IPS-15b (cell line): ENCODE data around the gene GRIN2A.

ENCODE experiments used
- H3K27me3 ChIP-seq: one replicate; pipeline ENCODE4 v1.6.1; 2013; ENCODE audit warnings: low read length; ENCODE audit not compliant: control insufficient read depth, insufficient read depth
- H3K36me3 ChIP-seq: one replicate; pipeline ENCODE4 v1.6.1; 2013; ENCODE audit warnings: low read length; ENCODE audit not compliant: control insufficient read depth, insufficient read depth
- H3K4me1 ChIP-seq: one replicate; pipeline ENCODE4 v1.6.1; 2013; ENCODE audit warnings: mild to moderate bottlenecking, low read length; ENCODE audit not compliant: control insufficient read depth, insufficient read depth
- H3K4me3 ChIP-seq: one replicate; pipeline ENCODE4 v1.5.1; 2013; ENCODE audit warnings: low read depth, low read length
- H3K9ac ChIP-seq: one replicate; pipeline ENCODE4 v1.6.1; 2013; ENCODE audit warnings: low read depth, mild to moderate bottlenecking, low read length
- H3K9me3 ChIP-seq: one replicate; pipeline ENCODE4 v1.6.1; 2013; ENCODE audit warnings: mild to moderate bottlenecking, low read length; ENCODE audit not compliant: control insufficient read depth, insufficient read depth

GRIN2A gene

DNA sequence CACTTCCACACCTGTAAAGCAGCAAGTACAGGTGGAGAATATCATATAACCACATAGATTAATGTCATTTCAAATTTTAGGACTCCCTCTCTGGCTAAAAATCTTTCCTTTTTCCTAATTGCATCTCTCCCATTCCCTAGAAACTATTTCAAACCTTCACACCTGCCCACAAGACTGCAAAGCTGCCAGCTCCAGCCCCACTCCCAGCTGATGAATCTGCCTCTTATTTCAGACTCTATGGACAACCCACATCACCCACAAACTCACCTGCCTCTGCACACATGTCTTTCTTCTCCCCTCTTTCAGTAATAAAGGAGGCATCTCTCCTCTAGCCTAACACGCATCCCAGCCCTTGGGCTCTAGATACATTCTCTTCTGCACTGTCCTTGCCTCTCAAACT lies 315.1 kb downstream of the GRIN2A start:
- no peaks in the 10 kb centered on the region for H3K27me3 ChIP-seq
- H3K9ac ChIP-seq: no peak overlapping the region
- no peaks in the 10 kb centered on the region for H3K9me3 ChIP-seq
- H3K4me1 ChIP-seq: no peaks in the 10 kb centered on the region
- H3K4me3 ChIP-seq: no peak overlapping the region
- H3K36me3 ChIP-seq: no peaks in the 10 kb centered on the region

DNA sequence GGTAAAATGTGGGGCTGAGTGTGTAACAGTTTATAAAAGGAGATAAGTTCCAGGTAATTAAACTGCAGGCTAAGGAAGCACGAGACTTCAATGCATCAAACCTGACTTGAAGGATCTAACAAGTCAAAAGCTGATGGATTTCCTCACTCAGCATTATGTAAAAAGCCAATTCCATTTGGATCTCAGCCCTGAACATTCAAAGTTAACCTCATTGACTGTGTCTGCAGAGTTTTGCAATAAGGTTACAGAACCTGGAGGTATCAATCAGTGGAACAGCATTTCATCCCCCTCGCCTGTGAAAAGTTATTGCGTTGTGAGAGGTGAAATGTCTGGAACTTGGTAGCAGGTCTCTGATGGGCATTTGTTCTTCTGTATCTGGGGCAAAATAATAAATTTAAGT lies 317.8 kb downstream of the GRIN2A start:
- Histone ChIP-seq H3K9ac (no peak overlapping the region), H3K27me3 (no peaks in the 10 kb centered on the region), H3K9me3 (no peaks in the 10 kb centered on the region), H3K4me1 (no peaks in the 10 kb centered on the region), H3K36me3 (no peaks in the 10 kb centered on the region), H3K4me3 (no peak overlapping the region)

DNA sequence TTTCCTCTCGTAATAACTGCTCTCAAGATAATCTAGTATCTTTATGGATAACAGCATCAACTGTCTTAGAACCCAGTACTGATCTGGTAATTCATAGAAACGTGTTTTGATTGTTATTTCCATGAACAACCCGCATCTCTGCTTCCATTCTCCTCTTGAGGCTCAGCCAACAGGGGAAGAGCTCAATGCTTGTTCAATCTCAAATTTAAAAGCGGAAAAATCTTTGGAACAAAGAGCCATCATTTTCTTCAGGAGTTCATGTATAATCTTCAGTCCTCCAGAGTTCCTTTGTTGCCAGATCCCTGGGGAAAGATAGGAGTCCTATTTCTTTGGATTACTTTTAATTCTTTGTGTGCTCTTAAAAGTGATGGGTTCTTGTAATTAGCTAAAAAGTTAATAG lies 319.9 kb downstream of the GRIN2A start:
- no peaks in the 10 kb centered on the region for H3K27me3 ChIP-seq
- no peaks in the 10 kb centered on the region for H3K36me3 ChIP-seq
- no peak overlapping the region for H3K9ac ChIP-seq
- no peak overlapping the region for H3K4me3 ChIP-seq
- no peaks in the 10 kb centered on the region for H3K4me1 ChIP-seq
- no peaks in the 10 kb centered on the region for H3K9me3 ChIP-seq

DNA sequence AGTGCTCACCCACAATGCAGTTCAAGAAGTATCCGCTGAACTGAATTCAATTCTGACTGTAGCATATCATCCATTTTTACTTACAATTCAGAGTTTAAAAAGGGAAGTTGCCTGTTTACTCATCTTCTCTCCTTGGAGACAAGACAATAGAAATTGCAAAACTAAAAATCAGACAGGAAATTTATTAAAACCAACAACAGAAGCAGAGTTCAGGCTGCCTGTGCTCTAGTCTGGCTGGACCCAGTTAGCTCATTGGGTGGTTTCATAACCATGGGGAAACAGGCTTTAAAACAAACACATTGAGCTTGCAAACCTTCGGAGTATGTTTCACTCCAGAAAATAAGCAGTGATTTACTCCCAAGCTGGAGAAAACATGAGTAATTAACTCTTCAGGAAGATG lies 321.4 kb downstream of the GRIN2A start:
- no peak overlapping the region for H3K4me3 ChIP-seq
- no peaks in the 10 kb centered on the region for H3K36me3 ChIP-seq
- no peaks in the 10 kb centered on the region for H3K27me3 ChIP-seq
- no peaks in the 10 kb centered on the region for H3K4me1 ChIP-seq
- H3K9ac ChIP-seq: no peak overlapping the region
- H3K9me3 ChIP-seq: no peaks in the 10 kb centered on the region

DNA sequence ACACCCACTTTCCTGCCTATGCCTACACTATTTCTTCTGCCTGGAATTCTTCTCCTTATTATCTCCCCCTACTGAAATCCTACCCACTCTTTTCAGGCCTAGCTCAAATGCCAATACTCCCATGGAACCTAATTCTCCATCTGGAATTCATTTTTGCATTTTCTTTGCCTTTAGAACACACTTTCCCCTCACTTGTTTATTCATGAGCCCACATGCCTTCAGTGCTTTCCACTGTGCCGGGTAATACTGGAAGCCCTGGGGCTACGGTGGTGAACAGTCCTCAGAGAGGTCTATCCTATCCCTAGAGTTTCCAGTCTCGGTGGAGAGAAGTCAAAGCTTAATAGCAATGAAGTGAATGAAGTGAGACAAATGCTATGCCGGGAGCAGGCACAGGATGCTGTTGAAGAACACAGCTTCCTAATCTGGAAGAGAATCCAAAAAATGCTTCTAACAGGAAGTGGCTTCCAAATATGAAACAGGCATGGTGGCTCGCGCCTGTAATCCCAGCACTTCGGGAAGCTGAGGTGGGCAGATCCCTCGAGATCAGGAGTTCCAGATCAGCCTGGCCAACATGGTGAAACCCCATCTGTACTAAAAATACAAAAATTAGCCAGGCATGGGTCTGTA lies 322.4 kb downstream of the GRIN2A start:
- no peaks in the 10 kb centered on the region for H3K36me3 ChIP-seq
- no peaks in the 10 kb centered on the region for H3K27me3 ChIP-seq
- H3K9me3 ChIP-seq: no peaks in the 10 kb centered on the region
- H3K9ac ChIP-seq: no peak overlapping the region
- no peaks in the 10 kb centered on the region for H3K4me1 ChIP-seq
- H3K4me3 ChIP-seq: no peak overlapping the region

DNA sequence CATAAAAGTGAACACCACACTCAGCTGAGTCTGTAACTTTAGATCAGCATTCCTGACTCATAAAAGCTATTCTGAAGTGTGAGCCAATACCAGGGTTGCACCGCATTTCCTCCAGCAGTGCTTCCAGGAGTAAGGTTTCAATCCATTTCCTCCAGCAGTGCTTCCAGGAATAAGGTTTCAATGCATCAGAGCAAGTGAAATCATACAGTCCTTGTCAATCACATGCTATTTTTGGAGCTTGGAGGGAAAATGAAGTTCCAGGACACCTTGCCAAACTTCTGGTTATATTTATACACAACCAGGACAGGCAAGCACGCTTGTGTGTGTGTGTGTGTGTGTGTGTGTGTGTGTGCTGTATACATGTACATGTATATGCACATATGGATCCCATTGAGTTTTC lies 327.6 kb downstream of the GRIN2A start:
- no peaks in the 10 kb centered on the region for H3K36me3 ChIP-seq
- H3K9ac ChIP-seq: no peak overlapping the region
- no peaks in the 10 kb centered on the region for H3K4me1 ChIP-seq
- no peaks in the 10 kb centered on the region for H3K27me3 ChIP-seq
- H3K4me3 ChIP-seq: no peak overlapping the region
- no peaks in the 10 kb centered on the region for H3K9me3 ChIP-seq

DNA sequence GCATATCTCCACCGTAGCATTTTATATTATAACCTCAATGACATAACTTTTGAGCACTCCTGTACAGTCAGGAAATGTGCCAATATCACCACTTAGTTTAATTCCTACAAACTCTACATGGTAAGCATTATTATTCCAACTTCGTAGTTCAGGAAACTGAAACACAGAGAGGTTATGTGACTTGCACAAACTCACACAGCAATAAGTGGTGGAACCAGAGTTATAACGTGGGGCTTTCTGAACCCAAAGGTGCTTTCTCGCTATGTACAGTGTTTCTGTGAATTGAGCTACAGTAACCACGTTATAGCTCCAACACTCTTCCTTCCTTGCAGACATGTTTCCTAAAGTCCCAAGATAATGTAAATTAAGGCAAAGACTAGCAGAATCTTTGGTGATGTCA lies 330.2 kb downstream of the GRIN2A start:
- Histone ChIP-seq H3K27me3 (no peaks in the 10 kb centered on the region), H3K9me3 (no peaks in the 10 kb centered on the region), H3K4me1 (no peaks in the 10 kb centered on the region), H3K36me3 (no peaks in the 10 kb centered on the region), H3K4me3 (no peak overlapping the region), H3K9ac (no peak overlapping the region)

DNA sequence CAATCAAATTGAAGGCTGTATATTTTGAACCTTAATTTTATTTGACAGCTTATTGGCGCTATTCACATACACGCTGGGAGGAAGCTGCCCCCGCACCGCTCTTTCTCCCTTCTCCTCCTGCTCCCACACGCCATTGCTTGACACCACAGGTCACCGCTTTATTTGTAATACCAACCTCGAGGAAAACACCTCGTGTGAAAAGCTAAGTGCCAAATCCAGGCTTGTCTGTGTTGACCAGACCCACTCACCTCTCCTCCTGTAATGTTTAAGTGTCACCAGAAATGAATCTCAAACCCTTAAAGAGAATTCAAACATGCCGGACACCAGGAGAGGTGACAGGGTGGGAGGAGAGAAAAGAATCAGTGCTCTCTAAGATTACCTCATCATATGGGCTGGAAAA lies 331.4 kb downstream of the GRIN2A start:
- H3K4me3 ChIP-seq: no peak overlapping the region
- H3K4me1 ChIP-seq: no peaks in the 10 kb centered on the region
- H3K9me3 ChIP-seq: no peaks in the 10 kb centered on the region
- H3K36me3 ChIP-seq: no peaks in the 10 kb centered on the region
- H3K27me3 ChIP-seq: no peaks in the 10 kb centered on the region
- H3K9ac ChIP-seq: no peak overlapping the region

DNA sequence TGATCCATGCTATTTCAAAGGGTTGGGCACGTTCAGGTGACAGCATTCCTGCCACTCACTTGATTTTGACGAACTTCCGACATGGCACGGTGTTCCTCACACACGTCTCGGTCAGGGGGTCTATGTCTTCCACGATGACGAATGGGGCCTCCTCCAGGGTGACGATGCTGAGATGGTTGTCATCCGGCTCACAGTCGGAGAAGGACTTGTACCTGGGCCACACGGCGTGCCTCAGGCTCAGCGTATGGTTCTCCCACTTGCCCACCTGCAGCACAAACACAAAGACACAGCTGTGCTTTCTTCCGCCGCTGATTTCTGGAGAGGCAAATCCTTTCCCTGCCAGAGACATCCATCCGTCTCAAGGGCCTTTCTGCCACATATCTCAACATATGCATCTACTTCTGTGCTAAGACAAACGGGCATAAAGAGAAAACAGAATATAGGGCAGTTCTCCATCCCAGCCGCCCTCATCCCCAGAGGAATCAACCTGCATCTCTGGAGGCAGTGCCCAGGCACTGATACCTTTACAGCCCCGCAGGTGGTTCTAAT lies 332.5 kb downstream of the GRIN2A start:
- Histone ChIP-seq H3K27me3 (no peaks in the 10 kb centered on the region), H3K9ac (no peak overlapping the region), H3K36me3 (no peaks in the 10 kb centered on the region), H3K4me3 (no peak overlapping the region), H3K4me1 (no peaks in the 10 kb centered on the region), H3K9me3 (no peaks in the 10 kb centered on the region)

DNA sequence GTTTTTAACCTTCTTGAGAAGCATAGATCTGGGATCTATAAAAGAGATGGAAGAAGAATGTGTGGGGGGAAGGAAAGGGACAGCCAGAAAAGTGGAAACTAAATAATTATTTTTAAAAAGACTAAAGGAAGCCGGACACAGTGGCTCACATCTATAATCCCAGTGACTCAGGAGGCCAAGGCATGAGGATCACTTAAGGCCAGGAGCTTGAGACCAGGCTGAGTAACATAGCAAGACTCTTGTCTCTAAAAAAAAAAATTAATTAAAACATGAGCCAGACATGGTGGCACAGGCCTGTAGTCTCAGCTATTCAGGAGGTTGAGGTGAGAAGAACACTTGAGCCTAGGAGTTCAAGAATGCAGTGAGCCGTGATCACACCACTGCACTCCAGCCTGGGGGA lies 335.1 kb downstream of the GRIN2A start:
- Histone ChIP-seq H3K9me3 (no peaks in the 10 kb centered on the region), H3K4me1 (no peaks in the 10 kb centered on the region), H3K27me3 (no peaks in the 10 kb centered on the region), H3K4me3 (no peak overlapping the region), H3K36me3 (no peaks in the 10 kb centered on the region), H3K9ac (no peak overlapping the region)

DNA sequence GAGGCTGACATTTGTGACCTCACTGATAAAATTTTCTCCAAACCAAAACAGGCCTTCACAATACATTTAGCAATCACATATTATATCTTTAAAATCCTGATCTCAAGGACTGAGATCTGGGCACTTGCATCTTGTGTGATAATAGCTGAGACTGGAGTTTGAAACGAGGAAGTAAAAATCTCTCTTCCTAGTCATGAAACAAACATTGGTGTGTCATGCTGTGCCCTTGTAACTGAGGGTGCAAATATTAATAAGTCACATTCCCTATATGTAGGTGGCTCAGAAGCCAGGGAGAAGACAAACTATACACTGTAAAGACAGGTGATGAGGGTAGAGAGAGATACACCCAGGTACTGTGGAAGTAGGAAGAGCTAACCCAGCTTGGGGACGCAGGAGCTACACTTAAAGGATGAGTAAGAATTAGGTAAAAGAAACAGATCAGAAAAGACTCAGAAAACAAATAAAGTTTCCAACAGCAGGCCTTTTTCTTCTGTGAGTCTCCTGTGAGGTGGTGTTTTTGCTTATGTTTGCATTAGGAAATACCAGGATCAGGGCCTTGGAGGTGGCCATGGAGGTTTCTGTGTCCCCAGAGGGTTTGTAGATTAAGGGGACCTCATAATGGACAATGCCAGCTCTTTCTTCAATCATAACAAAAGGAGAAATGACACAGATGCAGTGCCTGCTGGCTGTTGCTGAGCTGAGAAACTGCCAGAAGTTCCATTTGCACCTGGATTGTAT lies 335.7 kb downstream of the GRIN2A start:
- Histone ChIP-seq H3K4me1 (no peaks in the 10 kb centered on the region), H3K9me3 (no peaks in the 10 kb centered on the region), H3K9ac (no peak overlapping the region), H3K27me3 (no peaks in the 10 kb centered on the region), H3K36me3 (no peaks in the 10 kb centered on the region), H3K4me3 (no peak overlapping the region)

DNA sequence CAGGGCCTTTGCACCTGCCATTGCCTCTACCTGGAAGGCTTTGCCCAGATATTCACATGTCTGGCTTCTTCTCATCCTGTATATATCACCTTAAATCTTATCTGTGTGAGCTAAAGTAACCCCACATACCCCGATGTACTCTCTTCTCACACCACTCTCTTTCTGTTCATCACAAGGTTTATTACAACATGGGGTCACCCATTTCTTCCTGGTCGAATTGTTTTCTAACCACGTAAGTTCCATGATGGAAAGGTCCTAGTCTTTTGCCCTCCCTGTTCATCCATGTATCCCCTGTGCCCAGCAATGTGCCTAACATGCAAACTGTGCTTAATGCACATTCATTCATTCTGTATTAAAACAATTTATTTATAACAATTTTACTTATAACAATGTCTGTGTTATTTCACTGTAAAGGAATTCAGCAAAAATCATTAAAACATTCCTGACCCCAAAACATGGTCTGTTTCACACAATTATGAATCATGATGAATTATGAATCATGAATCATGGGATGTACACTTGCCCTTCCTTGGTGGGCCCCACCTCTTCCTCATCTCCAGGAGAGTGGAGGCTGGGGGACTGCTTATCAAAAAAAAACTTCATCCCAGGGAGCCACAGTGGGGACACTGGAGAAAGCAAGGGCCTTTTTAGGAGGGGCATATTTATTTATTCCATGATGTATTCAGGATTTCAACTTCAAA lies 336.4 kb downstream of the GRIN2A start:
- H3K36me3 ChIP-seq: no peaks in the 10 kb centered on the region
- H3K9ac ChIP-seq: no peak overlapping the region
- H3K9me3 ChIP-seq: no peaks in the 10 kb centered on the region
- no peaks in the 10 kb centered on the region for H3K27me3 ChIP-seq
- no peak overlapping the region for H3K4me3 ChIP-seq
- H3K4me1 ChIP-seq: no peaks in the 10 kb centered on the region
